Fibroblast of upper back skin (primary cell): ENCODE data around the gene APOLD1.
"Not testable (repeated sequence)": the region's sequence is repeated elsewhere in the genome, so short reads cannot be mapped to it uniquely, and the experiment has no call there.

Source experiments
- DNase-seq: peaks from one replicate; pipeline ENCODE4 v3.0.0-alpha.2; 2013

The APOLD1 gene

GRCh38 chr12:12786706-12787601 is 1.5 kb downstream of the APOLD1 start:
- DNase-seq = peak; percentile 78

DNA sequence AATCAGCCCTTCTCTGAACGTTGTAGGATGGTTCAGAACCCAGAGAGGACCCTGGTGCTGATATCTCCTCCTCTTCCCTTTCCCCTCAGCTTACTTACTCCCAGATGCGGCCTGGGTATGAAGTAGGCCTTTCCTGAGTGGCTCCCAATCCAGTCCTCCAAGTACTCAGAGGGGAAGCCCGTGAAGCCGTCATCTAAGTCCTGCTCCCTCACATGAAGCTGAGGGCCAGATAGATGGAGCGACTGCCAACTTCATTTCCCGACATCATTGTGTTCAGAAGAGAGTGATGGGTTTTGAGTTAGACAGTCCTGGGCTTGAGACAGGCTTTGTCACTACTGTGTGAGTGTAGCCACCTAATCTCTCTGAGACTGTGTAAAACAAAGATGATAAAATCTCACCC is 2.7 kb downstream of the APOLD1 start:
- DNase-seq = no peak

DNA sequence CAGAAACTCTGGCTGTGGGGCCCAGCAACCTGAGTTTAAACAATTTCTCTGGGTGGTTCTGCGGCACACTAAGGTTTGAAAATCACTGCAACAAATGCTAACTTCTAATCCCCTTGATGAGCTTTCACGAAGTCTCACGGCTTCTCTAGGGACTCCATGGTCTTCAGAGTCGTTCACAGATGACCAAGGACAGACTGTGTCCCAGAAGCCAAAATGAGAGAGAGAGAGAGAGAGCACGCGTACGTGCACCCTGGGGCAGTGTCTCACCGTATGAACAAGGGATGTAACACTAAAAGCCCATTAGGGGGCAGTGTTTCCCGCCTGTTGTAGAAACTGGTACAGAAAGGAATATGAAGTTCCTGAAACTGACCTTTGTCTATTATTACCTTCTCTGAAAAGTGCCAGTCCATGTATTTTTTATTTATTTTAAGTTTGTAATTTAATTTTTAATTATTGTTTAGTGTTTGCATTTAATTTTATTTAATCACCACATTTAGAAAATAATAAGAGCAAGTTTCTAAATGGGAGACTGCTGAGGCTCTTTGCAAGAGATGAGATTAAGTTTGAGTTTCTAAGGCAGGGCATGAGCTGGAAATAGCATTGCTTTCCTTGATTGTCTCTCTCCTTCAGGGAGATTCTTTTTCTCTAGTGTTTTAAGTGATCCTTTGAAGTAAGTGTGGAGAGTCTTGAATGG is 3.4 kb downstream of the APOLD1 start:
- peak; percentile 80 for DNase-seq

DNA sequence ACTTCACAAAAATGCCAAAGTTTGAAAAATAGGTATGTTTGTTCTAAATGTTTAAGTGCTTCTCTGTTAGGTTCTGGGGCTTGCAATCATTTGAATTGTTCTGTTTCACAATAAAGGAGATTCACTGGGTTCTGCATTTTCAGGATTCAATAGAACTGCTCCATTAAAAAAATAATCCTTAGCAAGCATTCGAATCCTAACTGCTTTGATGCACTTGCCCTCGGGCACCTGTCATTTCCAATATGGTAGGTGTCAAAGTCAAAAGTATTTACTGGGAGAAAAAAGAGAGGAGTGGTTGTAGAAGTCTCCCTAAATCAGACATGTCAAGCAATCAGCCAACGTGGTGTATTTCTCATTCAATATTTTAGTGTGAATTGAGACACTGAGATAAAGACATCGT is 5.5 kb downstream of the APOLD1 start:
- no peak for DNase-seq

GRCh38 chr12:12791756-12792369 is 6.4 kb downstream of the APOLD1 start:
- DNase-seq = peak; percentile 49

DNA sequence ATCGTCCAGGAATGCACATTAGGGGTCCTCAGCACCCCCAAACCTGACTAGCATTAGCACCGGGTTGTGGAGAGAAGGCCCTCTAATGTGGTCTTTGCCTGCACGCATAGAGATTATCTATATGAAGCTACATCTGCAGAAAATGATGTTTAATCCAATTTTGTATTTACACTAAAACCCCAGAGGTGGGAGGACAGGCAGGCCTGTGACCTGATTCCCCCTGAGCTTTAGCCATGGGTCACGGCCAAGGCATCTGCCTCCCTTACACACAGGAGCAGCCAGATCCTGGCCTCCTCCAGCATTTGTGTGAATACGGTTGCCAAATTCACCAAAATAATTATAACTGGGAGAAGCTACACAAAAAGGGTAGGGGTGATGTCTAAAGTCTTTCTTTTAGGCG is 7.0 kb downstream of the APOLD1 start:
- DNase-seq = no peak

DNA sequence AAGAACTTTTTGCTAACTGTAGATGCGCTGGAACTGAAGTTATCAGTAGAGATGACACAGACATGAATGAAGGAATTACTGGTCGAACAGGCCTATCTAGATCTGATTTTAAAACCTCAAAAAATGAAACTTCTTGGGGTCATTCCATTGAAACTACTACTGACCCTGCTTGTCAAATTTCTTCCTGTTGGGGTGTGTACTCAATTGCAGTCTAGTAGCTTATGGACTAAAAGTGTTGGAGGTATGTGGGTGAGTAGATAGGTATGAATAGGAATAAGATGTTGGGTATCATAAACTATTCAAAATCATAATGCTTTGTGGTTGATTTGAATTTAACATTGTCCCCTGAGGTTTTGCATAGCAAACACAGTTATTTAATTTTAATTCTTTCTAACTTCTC is 9.2 kb downstream of the APOLD1 start:
- no peak for DNase-seq

- DNase-seq = no peak
Measured at GRCh38 chr12:12796171-12796570, 10.7 kb downstream of the APOLD1 start.

- DNase-seq = no peak
Measured at GRCh38 chr12:12796928-12797793, 11.7 kb downstream of the APOLD1 start.

- no peak for DNase-seq
Measured at GRCh38 chr12:12797794-12798152, 12.3 kb downstream of the APOLD1 start.

DNA sequence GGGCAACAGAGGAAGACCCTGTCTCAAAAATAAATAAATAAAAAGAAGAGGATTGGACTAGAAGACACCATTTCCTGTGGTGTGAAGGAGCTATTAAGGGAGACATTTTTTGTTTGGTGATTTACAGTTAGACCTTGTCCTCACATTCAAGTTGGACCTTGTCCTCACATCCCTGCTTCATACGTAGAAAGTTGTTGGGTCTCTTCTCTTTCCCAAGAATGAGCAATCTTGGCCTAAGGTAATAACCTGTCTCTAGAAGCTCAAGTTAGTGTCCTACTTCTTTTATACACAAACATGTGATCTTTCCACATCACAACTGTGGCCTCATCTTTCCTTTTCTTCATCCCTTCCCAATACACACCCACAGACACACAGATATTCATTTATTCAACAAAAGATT is 13.0 kb downstream of the APOLD1 start:
- no peak for DNase-seq

GRCh38 chr12:12799163-12799920 is 13.9 kb downstream of the APOLD1 start:
- DNase-seq = no peak

GRCh38 chr12:12800406-12801180 is 15.1 kb downstream of the APOLD1 start:
- DNase-seq = peak; percentile 64

GRCh38 chr12:12801656-12802055 is 16.2 kb downstream of the APOLD1 start:
- DNase-seq = not testable (repeated sequence)

- DNase-seq = peak; percentile 61
Measured at GRCh38 chr12:12803186-12803585, 17.7 kb downstream of the APOLD1 start.

DNA sequence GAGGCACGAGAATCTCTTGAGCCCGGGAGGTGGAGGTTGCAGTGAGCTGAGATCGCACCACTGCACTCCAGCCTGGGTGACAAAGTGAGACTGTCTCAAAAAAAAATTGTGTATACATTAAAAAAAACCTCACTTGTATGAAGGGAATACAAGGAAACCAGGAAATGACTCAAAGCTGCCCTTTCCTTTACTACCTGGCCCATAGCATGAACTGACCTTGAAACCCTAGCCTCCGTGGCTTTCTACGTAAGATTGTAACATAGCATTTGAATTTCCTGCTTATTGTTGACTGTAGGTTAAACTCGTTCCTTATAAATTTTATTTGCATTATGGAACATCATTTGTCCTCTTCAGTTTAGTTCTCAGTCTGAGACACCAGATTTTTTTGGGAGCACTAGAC is 18.6 kb downstream of the APOLD1 start:
- no peak for DNase-seq

GRCh38 chr12:12804432-12804886 is 19.0 kb downstream of the APOLD1 start:
- peak; percentile 87 for DNase-seq

- DNase-seq = no peak
Measured at GRCh38 chr12:12806784-12807516, 21.5 kb downstream of the APOLD1 start.

GRCh38 chr12:12807517-12807903 is 22.1 kb downstream of the APOLD1 start:
- not testable (repeated sequence) for DNase-seq

DNA sequence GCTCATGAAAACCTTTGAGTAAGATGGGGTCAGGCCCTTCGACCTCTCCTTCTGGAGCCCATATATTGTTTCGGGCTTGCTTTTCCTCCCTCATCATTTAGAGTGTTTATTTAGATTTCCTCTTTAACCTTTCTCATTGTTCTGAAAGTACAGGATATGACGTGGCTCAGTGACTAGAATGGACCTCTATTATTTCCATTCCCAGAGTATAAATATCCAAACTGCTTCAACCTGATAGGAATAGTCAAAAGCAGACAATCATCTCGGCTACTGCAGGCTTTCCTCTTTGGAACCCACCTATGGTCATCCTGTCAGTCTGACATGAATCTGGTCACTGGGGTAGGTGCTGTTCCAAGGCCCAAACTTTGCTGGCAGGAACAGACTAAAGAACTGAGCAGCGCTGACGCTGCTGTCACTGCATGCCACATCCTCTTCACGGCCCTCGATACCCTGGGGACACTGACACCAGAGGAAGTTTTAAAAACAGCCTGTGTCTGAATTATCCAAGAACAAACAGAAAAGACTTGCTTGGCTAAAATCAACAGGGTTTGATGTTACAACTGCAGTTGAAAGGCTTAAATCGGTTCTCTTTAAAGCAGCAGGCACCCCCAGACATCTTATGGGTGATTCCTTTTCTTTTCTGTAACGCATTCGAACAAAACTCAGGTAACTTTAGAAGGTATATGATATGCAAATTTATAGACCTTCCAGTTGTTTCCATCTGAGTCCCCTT is 22.7 kb downstream of the APOLD1 start:
- DNase-seq = no peak
